ELR (cell line): ENCODE results near the gene CFAP45.

Experiments used
- DNase-seq: peaks from one replicate; pipeline ENCODE4 v3.0.0-alpha.2; 2015; ENCODE audit warnings: low read depth

Gene CFAP45

DNA sequence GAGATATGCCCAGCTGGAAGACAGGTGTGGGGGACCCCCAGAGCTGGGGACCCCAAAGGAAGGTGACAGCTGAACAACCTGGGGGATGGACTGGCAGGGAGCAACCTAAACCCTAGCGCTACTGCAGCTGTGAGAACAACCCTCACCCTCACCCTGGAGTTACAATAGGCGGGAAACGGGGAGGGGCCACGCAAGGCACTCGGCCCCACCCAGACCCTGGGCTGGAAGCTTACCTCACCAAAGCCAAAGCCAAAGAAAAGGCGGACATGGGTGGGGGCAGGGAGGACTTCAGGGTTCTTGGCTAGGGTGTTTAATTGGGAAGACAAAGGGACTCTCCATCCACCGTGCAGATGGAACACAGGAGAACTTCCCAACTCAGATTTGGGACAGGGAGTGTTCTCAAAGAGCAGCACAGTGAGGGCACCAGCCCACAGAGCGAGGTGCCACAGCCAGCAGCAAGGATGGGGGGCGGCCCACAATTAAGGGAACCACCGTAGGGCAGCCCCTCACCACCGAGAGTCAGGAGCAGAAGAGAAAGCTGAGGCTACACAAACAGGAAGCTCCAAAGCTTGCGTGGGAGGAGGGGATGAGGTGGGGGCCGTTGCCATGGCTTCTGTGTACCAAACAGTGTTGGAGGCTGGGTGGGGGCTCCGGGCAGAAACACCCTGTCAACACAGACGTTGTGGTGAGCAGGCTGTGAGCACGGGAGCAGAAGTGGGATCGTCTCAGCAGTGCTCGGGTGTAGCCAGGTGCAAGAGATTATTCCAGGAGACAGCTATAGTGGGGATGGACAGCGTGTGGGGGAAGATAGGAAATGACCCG is 23.4 kb upstream of the CFAP45 start:
- DNase-seq: peak; percentile 83

DNA sequence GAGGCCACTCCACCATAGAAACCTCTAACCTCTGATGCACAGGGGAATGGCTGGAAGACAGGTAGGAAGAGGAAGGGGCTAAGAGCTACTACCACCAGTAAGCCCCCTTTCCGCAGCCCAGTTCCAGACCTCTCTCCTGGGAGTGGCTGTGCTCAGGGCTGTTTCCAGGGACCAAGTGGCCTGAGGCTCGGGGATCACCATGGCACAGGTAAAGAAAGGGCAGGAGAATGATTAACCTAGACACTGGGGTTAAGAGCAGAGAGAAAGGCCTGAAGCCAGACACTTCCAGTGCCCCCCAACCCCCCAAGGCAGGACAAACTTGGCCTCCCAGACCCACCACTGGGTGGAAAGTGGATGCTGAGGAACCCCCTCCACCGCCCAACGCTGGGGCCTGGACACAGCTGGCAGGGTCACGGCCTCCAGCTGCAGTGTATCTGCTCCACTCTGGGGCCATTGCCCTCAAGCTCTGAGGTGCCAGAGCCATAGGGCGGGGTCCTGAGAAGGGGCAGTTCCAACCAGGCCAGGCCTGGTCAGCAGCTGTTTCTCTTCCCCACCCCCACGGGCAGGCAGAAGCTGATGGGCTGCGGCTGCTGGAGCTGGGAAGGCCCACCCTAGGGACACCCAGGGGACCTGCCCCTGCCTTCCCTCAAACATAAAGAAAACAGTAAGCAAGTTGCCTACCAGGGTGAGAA is 22.7 kb upstream of the CFAP45 start:
- no peak for DNase-seq

DNA sequence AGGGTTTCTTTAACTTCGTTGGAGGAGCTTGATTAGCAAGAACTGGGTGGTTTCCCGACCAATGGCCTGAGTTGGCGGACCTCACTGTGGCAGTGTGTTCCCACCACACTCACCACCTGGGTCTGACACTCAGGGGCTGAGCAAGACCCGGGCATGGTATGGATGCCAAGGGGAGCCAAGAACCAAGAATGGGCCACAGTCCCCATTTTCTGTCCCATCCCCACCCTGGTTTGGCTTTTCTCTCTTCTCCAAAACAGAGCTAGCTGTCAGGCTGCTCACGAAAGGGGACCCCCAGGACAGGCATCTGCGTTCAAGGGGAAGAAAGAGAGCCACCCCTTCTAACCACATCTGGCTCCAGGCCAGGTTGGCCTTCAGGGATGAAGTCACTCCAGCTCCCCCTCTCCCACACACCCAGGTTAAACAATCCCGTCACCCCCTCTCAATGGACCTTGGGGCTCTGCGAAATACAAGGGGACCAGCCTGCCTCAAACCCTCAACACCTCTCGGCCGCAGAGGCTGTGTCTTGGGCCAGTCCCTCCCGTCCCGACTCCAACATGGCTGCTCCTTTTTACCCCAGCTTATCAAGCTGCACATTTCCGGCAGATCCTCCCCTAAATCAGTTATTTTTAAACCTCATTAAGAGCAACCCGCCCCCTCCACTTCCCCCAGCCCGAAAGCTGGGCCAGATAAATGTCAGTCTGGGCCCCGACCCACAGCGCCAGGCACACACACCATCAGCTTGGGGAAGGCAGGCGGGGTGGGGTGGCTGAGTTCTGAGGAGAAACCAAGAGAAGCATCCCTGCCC is 21.9 kb upstream of the CFAP45 start:
- DNase-seq: peak; percentile 31

DNA sequence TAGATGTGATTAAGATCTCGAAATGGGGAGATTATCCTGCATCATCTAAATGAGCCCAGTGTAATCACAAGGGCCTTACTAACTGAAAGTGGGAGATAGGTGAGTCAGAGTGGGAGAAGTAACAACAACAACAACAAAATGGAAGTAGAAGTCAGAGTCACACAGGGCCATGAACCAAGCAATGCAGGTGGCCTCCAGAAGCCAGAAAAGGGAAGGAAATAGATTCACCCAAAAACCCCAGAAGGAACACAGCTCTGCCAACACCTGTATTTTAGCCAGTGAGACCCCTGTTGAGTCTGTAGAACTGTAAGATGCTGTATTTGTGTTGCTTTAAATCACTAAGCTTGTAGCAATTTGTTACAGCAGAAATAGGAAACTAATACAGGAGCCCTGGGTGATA is 21.3 kb upstream of the CFAP45 start:
- DNase-seq: peak; percentile 42

DNA sequence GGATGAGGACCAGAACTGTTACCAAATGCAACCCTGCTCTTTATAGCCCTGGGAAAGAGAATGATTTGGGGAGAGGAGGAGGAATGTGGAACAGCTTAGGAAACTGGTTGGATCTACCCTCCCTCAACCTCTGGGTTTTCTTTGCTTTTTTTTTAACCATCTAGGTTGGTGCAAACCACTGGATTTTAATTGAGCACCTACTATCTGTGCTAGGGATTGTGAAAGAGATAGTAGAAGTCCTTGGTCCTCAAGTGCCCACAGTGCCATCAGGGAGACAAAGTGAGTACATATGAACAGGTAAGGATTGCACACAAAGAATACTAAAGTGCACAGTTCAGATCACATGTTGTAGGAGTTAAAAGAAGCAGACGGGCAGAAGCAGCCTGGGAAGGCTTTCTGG is 20.7 kb upstream of the CFAP45 start:
- no peak for DNase-seq

DNA sequence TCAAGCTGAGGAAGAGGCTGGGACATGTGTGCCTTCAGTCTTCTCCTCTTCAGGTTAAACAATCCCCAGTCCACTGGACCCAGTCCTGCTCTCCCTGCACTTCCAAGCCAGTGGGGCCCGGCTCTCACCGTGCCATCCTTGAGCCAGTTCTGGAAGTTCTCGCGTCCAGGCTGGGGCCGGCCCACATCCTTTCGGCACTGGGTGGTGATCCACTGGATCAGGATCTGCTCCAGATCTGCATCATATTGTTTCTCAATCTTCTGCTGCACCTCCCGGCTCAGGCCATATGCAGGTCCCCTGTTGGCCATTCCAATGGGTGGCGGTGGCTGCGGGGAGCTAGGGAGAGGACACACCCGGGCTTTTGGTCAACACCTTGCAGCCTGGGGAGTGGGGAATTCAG is 20.2 kb upstream of the CFAP45 start:
- no peak for DNase-seq

DNA sequence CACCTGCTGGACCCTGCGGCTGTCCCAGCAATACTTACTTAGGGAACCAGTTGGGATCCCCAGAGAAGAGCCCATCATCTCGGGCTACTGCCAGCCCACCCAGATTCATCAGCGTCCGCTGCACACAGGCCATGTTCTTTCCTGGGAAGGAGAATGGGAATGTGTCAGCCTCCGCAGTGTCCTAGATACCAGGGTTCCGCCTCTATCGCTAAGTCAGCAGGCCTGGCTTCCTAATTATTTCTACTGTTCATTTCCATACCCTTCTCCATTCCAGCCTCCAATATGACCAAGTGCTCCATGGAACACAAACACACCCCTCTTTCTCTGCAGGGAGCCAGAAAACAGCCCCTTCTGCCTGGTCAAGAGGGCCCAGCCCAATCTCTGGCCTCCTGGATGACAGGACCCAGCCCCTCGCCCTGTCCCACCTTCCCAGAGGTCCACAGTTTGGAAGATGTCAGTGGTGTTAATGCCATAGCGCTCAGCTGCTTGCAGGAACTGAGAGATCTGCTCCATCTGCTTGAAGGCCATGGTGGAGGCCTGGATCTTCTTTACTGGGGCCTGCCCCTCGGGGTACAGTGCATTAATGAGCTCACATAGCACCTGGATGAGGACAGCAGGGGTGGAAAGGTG is 19.4 kb upstream of the CFAP45 start:
- no peak for DNase-seq

DNA sequence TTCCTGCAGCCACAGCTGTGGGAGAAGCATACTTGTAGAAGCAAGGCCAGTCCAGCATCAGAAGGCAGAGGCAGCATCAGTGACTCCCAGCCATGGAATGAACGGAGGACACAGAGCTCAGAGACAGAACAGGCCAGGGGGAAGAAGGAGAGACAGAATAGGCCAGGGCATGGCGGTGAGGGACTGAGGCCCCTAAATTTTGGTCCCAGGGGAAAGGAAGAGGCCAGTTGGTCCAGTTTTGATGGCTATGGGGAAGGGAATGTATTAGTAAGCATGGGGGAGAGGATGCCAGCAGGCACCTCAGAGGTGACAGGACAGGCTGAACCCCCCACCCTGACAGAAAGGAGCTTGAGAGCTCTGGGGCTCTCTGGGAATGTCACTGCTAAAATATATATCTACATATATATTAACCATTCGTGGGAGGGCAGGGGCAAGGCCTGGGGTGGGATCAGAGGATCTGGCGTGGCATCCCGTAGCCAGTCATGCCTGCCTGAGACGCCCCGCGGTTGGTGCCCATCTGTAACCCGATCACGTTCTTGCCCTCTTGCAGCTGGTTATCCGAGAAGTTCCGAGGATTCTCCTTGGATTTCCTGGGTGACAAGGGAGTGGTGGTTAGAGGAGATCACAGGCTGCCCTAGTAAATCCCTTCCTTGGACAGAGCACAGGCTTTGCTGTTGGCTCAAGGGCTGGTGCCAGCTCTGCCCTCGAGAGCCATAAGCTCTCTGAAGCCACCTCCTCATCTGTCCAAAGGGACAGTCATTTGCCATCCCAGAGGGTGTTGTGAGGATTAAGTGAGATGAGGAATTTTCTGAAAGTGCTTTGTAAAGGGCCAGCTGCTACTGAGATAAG is 18.6 kb upstream of the CFAP45 start:
- peak; percentile 15 for DNase-seq

DNA sequence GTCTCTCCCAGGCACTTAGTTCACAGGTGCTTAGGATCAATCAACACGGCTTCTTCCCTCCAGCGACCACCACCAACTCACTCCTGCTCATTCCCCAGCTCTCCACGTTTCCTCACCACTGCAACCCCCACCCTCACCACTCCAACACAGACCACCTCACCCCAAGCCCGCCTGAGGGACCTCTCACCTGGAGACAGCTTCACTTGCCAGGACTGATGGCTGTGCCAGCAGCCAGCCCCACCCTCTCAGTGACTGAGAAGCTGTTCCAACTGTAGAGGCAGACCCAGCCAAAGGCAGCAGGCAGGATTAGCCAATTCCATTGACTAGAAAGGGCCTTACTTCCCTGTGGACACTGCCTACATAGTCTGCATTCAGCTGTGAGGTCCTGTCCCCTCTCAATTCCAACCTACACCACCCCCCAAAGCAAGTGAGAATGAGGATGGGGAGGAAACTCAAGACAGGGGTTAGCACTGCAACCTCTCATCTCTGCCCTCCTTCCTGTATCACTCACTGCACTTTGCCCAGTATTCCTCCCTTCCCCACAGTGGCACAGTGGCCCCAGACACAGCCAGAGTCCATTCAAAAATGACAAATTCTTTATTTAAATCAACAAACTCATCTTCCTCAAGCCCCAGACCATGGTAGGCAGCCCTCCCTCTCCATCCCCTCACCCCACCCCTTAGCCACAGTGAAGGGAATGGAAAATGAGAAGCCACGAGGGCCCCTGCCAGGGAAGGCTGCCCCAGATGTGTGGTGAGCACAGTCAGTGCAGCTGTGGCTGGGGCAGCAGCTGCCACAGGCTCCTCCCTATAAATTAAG is 17.8 kb upstream of the CFAP45 start:
- no peak for DNase-seq

DNA sequence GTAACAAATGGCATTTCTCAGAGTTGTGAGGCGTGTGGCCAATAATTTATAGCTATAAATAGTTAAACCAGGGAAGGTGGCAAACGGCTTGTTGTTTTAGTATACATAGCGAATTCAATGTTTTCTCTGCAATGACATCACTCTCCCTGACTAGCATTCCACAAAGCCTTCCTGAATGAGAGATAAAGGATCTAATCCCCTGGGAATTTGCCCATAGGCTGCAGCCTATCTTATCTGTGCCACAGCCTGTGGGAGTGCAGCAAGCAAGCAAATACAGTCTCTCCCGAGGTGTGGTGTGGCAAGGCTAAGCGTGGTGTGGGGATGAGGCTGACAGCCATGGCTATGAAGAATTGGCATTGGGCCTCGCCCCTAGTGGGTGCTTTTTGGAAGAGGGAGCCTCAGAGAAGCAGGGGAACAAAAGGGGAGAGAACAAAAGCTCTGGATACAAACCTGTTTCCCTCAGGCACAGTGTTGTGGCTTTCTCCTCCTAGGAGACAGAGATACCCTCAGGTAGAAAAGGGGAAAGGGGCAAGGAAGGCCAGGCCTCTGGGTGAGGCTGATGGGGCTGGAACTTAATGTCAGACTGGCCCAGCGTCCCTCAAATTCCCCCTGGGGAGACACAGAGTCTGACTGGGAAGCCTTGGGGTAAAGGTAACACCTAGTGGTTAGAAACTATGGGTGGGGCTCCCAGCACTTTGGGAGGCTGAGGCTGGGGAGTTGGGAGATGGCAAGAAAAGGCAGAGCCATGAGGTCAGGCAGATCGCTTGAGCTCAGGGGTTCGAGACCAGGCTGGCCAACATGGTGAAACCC is 16.5 kb upstream of the CFAP45 start:
- peak; percentile 92 for DNase-seq

DNA sequence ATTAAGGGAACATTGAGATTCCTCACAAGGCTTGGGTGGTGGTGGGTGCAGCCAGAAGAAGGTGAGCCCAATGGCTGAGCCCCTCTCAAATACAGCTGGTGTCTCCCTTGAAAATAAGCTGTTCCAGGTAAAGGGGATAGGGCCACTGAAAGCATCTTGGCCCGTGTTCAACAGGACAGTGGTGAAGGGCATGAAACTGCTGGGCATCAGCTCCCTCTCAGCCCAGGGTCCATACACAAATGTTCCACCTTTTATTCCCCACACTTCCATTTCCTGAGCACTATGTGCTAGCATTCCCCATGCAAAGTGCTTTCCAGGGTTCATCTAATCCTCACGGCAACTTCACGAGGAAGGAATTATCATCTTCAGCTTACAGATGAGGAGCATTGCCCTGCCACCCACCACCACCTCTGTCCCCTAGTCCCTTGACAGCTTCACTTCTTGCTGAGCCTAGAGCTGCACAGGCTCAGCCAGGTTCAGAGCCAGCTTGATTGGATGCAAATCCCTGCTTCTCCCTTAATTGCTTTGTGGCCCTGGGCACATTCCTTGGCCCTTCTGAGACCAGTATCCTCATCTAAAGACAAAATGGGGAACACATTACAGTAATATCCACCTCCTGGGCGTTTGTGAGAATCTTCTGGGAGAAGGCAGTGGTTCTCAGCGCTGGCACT is 15.7 kb upstream of the CFAP45 start:
- no peak for DNase-seq

DNA sequence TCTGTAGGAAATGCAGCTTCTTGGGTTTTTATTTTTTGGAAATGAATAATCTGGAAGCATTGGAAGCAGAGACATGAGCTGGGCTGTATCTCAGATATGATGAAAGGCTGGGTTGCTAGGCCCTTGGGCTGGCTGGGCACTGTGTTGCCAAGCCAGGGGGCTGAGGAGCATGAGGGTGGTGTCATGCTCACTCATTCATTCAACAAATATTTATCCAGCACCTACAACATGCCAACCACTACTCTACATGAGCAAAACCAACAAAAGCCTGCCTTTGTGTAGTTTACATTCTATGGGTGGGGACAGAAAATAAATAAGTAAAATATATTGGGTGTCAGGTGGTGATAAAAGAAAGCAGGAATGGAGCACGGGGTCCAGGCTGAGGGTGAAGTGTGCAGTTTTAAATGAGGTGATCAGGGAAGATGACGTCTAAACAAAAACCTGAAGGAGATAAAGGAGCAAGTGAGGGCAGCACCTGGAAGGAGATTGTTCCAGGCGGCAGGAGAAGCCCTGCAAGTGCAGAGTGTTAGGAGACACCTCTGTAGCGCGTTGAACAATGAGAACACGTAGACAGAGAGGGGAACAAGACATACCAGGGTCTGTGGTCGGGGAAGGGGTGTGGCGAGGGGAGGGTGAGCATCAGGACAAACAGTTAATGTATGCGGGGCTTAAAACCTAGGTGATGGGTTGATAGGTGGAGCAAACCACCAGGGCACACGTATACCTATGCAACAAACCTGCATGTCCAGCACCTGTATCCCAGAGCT is 14.5 kb upstream of the CFAP45 start:
- DNase-seq: no peak

DNA sequence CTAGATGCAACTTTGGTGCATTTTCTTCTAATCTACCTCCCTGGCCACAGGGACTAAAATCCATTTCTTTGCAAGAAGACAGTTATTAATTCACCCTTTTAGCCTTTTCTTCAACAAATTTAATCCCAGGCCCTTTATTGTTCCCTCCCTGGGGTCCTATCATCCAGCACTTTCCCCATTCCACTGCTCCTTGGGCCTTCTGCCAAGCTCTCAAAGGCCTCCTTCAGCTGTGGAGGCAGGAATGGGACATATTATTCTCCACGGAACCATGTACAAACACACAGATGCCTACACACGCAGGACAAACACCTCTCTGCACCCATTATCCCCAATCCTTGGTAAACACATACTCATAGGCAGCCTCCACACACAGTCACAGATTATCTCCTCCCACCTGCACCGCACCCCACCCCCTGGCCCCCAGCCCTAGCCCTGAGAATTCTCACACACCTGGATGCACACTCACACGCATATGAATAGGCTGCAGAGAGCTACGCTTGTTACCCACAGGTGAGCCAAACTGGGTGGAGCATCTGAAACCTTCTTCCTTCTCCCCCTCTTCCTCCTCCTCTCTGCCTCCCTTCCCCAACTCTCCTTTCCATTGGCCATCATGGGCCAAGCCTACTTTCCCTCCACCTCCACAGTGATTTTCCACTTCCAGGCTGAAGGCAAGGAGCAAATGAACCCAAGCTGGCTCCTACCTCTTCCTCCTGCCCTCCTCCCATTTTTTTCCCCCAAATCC is 13.7 kb upstream of the CFAP45 start:
- DNase-seq: peak; percentile 15

DNA sequence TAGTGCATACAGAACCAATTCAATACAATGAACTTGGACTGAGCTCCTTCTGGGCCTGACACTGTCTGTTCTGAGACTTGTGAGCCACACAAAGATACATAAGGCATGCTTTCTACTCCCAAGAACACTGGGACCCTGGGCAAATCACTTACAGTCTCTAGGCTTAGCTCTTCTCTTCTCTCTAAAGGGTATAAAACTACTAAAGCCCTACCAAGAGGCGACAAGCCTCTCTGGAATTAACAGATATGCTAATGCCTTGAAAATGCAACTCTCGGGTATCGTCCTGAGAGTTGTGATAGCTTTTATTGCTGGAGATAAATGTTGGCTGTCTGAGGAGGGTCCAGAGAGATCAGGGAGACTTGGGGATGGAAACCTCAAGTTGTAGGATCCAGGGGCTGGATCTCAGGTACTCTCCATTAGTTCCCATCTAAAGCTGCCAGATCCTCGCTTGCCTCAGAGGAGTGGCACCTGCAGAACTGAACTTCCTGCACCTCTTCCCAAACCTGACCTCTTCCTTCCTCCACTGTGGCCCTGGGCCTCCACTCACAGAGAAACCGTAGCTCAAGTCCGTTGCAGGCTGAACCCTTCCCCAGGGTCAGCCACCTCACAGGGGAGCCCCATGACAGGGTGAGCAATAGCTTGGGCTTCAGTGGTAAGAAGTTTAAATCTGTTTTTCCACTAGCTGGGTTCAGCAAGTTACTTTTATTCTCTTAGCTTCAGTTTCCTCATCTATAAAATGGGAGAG is 11.5 kb upstream of the CFAP45 start:
- DNase-seq: peak; percentile 28

DNA sequence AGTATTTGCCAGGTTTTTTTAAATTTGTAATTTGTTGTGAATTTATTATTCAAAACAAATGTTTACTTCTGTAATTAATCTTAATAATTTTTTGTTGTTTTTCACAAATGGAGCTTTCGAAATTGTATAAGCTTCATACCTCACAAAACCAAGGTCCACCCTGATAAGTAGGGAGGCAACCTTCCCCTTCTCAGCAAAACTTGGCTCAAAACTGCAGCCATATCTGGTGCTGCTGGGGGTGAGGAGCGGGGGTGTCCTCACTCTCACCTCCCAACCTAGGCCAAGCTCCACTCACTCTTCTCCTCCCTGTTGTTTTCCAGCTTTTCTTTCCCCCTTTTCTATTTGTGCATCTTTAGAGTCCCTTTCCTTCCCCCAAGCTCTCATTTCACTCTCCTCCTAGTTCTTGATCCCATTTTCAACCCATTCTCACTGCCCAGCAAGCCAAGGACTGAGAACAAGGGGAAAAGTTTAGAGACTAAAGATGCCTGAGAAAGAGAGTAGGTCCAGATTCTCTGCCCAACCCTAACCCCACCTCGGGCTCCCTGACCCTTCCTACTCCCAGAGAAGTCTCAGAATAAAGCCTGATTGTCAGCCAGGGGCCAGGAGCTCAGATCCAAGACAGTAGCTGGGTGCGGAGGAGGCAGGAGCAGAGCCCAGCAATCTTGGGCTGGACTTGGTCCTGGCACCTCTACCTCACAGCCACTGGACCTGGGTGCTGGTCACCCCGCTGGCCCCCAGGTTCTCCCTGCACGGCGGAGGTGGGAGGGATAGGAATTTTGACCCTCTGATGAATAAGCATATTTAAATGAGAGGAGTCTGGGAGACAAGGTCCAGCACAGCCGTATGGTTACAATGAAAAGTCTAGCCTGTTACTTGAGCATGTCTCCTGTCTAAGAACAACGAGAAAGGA is 8.3 kb upstream of the CFAP45 start:
- no peak for DNase-seq

DNA sequence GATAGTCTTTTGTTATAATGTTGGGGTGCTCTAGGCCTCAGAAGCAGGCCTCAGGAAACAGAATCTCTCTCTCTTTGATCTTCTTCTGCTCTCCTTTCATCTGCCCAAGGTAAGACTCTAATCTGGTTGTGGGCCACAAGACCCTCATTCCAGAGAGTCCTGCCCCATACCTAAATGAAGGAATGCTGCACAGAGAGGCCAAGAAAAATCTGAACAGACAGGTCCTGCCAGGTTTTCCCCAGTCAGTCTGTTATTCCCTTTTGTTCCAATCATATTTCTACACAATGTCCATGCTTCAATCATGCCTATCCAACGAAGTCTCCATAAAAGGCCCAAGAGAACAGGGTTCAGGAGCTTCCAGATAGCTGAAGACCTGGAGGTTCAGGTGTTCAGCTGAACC is 7.0 kb upstream of the CFAP45 start:
- no peak for DNase-seq
